HepG2 (cell line): Measurements from ENCODE around the gene KLHL30.

Source experiments
- FOXK2 ChIP-seq: fragments of 450-650 bp; IDR thresholded peaks from 2 replicates; pipeline ENCODE4 v1.6.1; 2016
- HMG20A ChIP-seq: IDR thresholded peaks from 2 replicates; pipeline ENCODE4 v1.6.1; 2016; ENCODE audit warnings: borderline replicate concordance
- KAT2B ChIP-seq: fragments of 150-350 bp; IDR thresholded peaks from 2 replicates; pipeline ENCODE4 v1.6.1; 2014; ENCODE audit warnings: low read depth, low read length, borderline replicate concordance
- KLF16 ChIP-seq, 2 experiments: sonication (generic) in 1 of 2; formaldehyde crosslinking in 1 of 2; IDR thresholded peaks; 2 replicates each; pipeline versions ENCODE4 v1.6.1 to v1.8.0; 2016 to 2023; ENCODE audit warnings: missing genetic modification reagents in 2 of 2, missing compliant biosample characterization in 1 of 2
- NR2C2 ChIP-seq: sonication (generic); formaldehyde crosslinking; IDR thresholded peaks from 2 replicates; pipeline ENCODE4 v1.4.0; 2020; ENCODE audit warnings: missing genetic modification reagents, mild to moderate bottlenecking, moderate library complexity, borderline replicate concordance
- POLR2A ChIP-seq, 2 experiments: IDR thresholded peaks; 2 replicates each; pipeline ENCODE4 v1.6.1; 2011; ENCODE audit warnings: low read depth in 2 of 2, low read length in 2 of 2, mild to moderate bottlenecking in 1 of 2, moderate library complexity in 1 of 2; ENCODE audit not compliant: insufficient read depth in 1 of 2
- RELA ChIP-seq: sonication (generic); formaldehyde crosslinking; IDR thresholded peaks from 2 replicates; pipeline ENCODE4 v1.4.0; 2020; ENCODE audit warnings: missing genetic modification reagents
- YY1 ChIP-seq: IDR thresholded peaks from 2 replicates; pipeline ENCODE4 v1.6.1; 2011; ENCODE audit warnings: low read length, low read depth, moderate library complexity, mild to moderate bottlenecking; ENCODE audit not compliant: insufficient read depth, insufficient replicate concordance
- ZBTB1 ChIP-seq: sonication (generic); formaldehyde crosslinking; IDR thresholded peaks from 2 replicates; pipeline ENCODE4 v1.4.0; 2020; ENCODE audit warnings: missing genetic modification reagents, borderline replicate concordance
- TF ChIP-seq, protein P1 (sequence below): sonication (generic); formaldehyde crosslinking; IDR thresholded peaks from 2 replicates; pipeline ENCODE4 v1.4.0; 2020; ENCODE audit warnings: missing genetic modification reagents
- TF ChIP-seq, protein P2 (sequence below): sonication (generic); formaldehyde crosslinking; IDR thresholded peaks from 2 replicates; pipeline ENCODE4 v1.4.0; 2020; ENCODE audit warnings: missing genetic modification reagents, borderline replicate concordance

DNA sequence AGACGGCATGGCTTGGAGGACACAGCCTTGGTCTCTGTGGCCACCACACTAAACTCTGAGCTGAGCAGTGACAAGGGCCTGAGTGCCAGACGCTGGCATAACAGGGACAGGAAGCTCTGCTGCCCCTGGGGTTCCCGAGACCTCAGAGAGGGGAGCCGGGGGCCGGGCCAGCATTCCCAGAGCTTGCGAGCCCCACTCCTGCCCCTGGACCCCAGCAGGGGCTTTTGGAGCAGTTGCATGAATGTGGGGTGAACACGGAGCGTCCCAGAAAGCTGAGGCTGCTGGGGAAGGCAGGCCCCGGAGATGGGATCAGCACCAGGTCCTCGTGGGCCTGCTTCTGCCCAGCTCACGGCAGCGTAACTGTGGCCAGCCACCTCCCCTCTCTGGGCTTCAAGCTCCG lies 12.7 kb downstream of the KLHL30 start:
- TF ChIP-seq NR2C2 (CRISPR knock-in tag) (no peak), FOXK2 (no peak), HMG20A (CRISPR knock-in tag) (no peak), KAT2B (no peak), ZBTB1 (CRISPR knock-in tag) (no peak), KLF16 (CRISPR knock-in tag; IDR thresholded peaks at IDR 0.05) (no peak), POLR2A (IDR thresholded peaks at IDR 0.05; ENCODE audit: insufficient read depth in 1 of 2, low read depth in 2 of 2, low read length in 2 of 2) (no peak), RELA (CRISPR knock-in tag) (no peak), YY1 (no peak)
- TF ChIP-seq, protein P1, sequence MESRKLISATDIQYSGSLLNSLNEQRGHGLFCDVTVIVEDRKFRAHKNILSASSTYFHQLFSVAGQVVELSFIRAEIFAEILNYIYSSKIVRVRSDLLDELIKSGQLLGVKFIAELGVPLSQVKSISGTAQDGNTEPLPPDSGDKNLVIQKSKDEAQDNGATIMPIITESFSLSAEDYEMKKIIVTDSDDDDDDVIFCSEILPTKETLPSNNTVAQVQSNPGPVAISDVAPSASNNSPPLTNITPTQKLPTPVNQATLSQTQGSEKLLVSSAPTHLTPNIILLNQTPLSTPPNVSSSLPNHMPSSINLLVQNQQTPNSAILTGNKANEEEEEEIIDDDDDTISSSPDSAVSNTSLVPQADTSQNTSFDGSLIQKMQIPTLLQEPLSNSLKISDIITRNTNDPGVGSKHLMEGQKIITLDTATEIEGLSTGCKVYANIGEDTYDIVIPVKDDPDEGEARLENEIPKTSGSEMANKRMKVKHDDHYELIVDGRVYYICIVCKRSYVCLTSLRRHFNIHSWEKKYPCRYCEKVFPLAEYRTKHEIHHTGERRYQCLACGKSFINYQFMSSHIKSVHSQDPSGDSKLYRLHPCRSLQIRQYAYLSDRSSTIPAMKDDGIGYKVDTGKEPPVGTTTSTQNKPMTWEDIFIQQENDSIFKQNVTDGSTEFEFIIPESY (CRISPR knock-in tag): no peak
- TF ChIP-seq, protein P2, sequence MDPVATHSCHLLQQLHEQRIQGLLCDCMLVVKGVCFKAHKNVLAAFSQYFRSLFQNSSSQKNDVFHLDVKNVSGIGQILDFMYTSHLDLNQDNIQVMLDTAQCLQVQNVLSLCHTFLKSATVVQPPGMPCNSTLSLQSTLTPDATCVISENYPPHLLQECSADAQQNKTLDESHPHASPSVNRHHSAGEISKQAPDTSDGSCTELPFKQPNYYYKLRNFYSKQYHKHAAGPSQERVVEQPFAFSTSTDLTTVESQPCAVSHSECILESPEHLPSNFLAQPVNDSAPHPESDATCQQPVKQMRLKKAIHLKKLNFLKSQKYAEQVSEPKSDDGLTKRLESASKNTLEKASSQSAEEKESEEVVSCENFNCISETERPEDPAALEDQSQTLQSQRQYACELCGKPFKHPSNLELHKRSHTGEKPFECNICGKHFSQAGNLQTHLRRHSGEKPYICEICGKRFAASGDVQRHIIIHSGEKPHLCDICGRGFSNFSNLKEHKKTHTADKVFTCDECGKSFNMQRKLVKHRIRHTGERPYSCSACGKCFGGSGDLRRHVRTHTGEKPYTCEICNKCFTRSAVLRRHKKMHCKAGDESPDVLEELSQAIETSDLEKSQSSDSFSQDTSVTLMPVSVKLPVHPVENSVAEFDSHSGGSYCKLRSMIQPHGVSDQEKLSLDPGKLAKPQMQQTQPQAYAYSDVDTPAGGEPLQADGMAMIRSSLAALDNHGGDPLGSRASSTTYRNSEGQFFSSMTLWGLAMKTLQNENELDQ: no peak
